ENCODE data around the gene ZNF774. TPM values are rescaled to one million over a fixed set of nuclear protein-coding genes. Genes with fewer than 3 reads are reported as not detected.

ZNF774 gene
- total RNA-seq, 3 donors from 2014 or later (not counting 1 experiment from before 2014, with no cell fraction given), result 0.34 to 0.70 (median 0.47) TPM

GRCh38 chr15:90362936-90363212 lies 10.8 kb downstream of the ZNF774 start:
- WGBS (ENCODE audit: insufficient coverage), result 32% methylated on average over 2 of the region's 2 CpGs
- peaks cover 24 to 36% of the 10 kb centered on the region in 2 donors for H3K4me1 Mint-ChIP-seq
- DNase-seq (no peak), ATAC-seq (peak in 1 of 3 donors; percentile 46)
- Histone ChIP-seq H3K27ac (ENCODE audit: low read length) (no peak overlapping the region), H3K27me3 (ENCODE audit: control insufficient read depth, insufficient read depth, low read length) (no peaks in the 10 kb centered on the region), H3K36me3 (ENCODE audit: control insufficient read depth, insufficient read depth, low read length) (no peaks in the 10 kb centered on the region), H3K4me3 (ENCODE audit: low read length) (no peak overlapping the region), H3K9me3 (ENCODE audit: control insufficient read depth, insufficient read depth, low read length) (no peaks in the 10 kb centered on the region), H3K4me1 (ENCODE audit: control insufficient read depth, insufficient read depth, low read length) (peaks cover 13% of the 10 kb centered on the region)
- TF ChIP-seq, protein P1, sequence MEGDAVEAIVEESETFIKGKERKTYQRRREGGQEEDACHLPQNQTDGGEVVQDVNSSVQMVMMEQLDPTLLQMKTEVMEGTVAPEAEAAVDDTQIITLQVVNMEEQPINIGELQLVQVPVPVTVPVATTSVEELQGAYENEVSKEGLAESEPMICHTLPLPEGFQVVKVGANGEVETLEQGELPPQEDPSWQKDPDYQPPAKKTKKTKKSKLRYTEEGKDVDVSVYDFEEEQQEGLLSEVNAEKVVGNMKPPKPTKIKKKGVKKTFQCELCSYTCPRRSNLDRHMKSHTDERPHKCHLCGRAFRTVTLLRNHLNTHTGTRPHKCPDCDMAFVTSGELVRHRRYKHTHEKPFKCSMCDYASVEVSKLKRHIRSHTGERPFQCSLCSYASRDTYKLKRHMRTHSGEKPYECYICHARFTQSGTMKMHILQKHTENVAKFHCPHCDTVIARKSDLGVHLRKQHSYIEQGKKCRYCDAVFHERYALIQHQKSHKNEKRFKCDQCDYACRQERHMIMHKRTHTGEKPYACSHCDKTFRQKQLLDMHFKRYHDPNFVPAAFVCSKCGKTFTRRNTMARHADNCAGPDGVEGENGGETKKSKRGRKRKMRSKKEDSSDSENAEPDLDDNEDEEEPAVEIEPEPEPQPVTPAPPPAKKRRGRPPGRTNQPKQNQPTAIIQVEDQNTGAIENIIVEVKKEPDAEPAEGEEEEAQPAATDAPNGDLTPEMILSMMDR (IDR thresholded peaks at IDR 0.05), result no peak
- intact Hi-C loops (cut with micrococcal nuclease), result loop anchor here (1.0 to 5.0 kb wide), 6 partner anchors 14 to 119 kb away; no protein-coding TSS in a partner anchor
- peak overlapping the region; percentile 64 to 78 for H3K27ac Mint-ChIP-seq
- no peaks in the 10 kb centered on the region for H3K36me3 Mint-ChIP-seq
- H3K9me3 Mint-ChIP-seq, result no peaks in the 10 kb centered on the region
- H3K4me3 Mint-ChIP-seq, result peak overlapping the region; percentile 9
- no peaks in the 10 kb centered on the region for H3K27me3 Mint-ChIP-seq (ENCODE audit: low read depth in 2 of 2)

GRCh38 chr15:90364251-90364650 lies 12.2 kb downstream of the ZNF774 start:
- Mint-ChIP-seq H3K9me3 (no peaks in the 10 kb centered on the region), H3K4me1 (peaks cover 24 to 36% of the 10 kb centered on the region in 2 donors), H3K27me3 (ENCODE audit: low read depth in 2 of 2) (no peaks in the 10 kb centered on the region), H3K4me3 (no peak overlapping the region), H3K36me3 (no peaks in the 10 kb centered on the region), H3K27ac (peak overlapping the region in 1 of 2 donors; percentile 27)
- Histone ChIP-seq H3K27ac (ENCODE audit: low read length) (no peak overlapping the region), H3K4me3 (ENCODE audit: low read length) (no peak overlapping the region), H3K36me3 (ENCODE audit: control insufficient read depth, insufficient read depth, low read length) (no peaks in the 10 kb centered on the region), H3K9me3 (ENCODE audit: control insufficient read depth, insufficient read depth, low read length) (no peaks in the 10 kb centered on the region), H3K27me3 (ENCODE audit: control insufficient read depth, insufficient read depth, low read length) (no peaks in the 10 kb centered on the region), H3K4me1 (ENCODE audit: control insufficient read depth, insufficient read depth, low read length) (peaks cover 13% of the 10 kb centered on the region)
- no peak for DNase-seq
- ATAC-seq, result no peak
- intact Hi-C loops (cut with micrococcal nuclease), result loop anchor here (5.0 kb wide), 3 partner anchors 38 to 73 kb away; no protein-coding TSS in a partner anchor
- WGBS (ENCODE audit: insufficient coverage), result 90% methylated on average over 2 of the region's 4 CpGs
- TF ChIP-seq, protein P1 (IDR thresholded peaks at IDR 0.05), result no peak

DNA sequence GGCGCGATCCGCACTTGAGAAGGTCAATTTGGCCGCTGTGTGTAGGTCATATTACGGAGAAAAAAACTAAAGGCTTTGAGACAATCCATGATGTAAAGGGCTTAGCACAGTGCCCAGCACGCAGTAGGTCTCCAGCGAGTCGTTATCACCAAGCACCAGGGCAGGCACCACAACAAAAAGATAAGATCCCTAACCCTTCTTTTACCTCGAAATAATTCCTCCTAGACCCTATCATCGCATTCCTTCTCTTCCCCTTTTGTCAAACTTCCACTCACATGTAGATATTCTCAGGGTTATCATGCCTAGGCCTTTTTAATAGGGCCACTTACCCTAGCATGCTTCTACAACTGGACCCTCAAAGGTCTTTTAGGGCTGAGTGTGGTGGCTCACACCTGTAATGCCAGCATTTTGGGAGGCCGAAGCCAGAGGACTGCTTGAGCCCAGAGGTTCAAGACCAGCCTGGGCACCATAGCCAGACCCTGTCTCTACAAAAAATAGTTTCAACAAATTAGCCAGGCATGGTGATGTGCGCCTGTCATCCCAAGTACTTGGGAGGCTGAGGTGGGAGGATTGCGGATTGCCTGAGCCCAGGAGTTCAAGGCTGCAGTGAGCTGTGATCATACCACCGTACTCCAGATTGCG lies 13.5 kb downstream of the ZNF774 start:
- TF ChIP-seq, protein P1 (IDR thresholded peaks at IDR 0.05), result no peak
- WGBS (ENCODE audit: insufficient coverage), result 96% methylated on average over 15 of the region's 15 CpGs
- Histone ChIP-seq H3K27me3 (ENCODE audit: control insufficient read depth, insufficient read depth, low read length) (no peaks in the 10 kb centered on the region), H3K36me3 (ENCODE audit: control insufficient read depth, insufficient read depth, low read length) (no peaks in the 10 kb centered on the region), H3K27ac (ENCODE audit: low read length) (no peak overlapping the region), H3K4me1 (ENCODE audit: control insufficient read depth, insufficient read depth, low read length) (peaks cover 7% of the 10 kb centered on the region), H3K9me3 (ENCODE audit: control insufficient read depth, insufficient read depth, low read length) (no peaks in the 10 kb centered on the region), H3K4me3 (ENCODE audit: low read length) (no peak overlapping the region)
- H3K27ac Mint-ChIP-seq, result no peak overlapping the region
- no peak overlapping the region for H3K4me3 Mint-ChIP-seq
- no peaks in the 10 kb centered on the region for H3K9me3 Mint-ChIP-seq
- intact Hi-C loops (cut with micrococcal nuclease), result no loop called here
- H3K27me3 Mint-ChIP-seq (ENCODE audit: low read depth in 2 of 2), result no peaks in the 10 kb centered on the region
- H3K4me1 Mint-ChIP-seq, result peaks cover 17 to 30% of the 10 kb centered on the region in 2 donors
- DNase-seq (no peak), ATAC-seq (no peak)
- H3K36me3 Mint-ChIP-seq, result no peaks in the 10 kb centered on the region

DNA sequence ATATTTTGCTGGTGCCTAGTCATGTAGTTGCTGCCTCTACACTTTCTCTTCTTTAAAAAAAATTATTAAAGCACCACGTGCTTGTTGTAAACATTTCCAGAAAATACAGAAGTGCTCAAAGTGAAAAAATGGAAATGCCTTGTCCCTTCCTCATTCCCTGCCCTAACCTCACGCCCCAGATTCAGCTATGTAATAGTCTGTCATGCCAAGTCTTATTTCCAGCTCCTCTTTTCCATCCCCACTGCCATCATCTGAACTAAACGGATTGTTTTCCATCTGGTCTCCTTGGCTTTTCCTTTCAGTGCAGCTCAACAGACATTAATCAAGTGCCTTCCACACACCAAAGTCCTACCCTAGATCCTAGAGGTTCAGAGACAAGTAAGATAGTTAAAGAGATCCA lies 15.5 kb downstream of the ZNF774 start:
- intact Hi-C loops (cut with micrococcal nuclease), result no loop called here
- no peak overlapping the region for H3K27ac ChIP-seq (ENCODE audit: low read length)
- TF ChIP-seq, protein P1 (IDR thresholded peaks at IDR 0.05), result no peak
- no peaks in the 10 kb centered on the region for H3K9me3 ChIP-seq (ENCODE audit: control insufficient read depth, insufficient read depth, low read length)
- Mint-ChIP-seq H3K9me3 (no peaks in the 10 kb centered on the region), H3K4me3 (no peak overlapping the region), H3K27ac (peak overlapping the region in 1 of 2 donors; percentile 9), H3K4me1 (peaks cover 6 to 24% of the 10 kb centered on the region in 2 donors), H3K36me3 (no peaks in the 10 kb centered on the region), H3K27me3 (ENCODE audit: low read depth in 2 of 2) (no peaks in the 10 kb centered on the region)
- H3K4me1 ChIP-seq (ENCODE audit: control insufficient read depth, insufficient read depth, low read length), result peaks cover 4% of the 10 kb centered on the region
- DNase-seq (no peak), ATAC-seq (no peak)
- no peaks in the 10 kb centered on the region for H3K27me3 ChIP-seq (ENCODE audit: control insufficient read depth, insufficient read depth, low read length)
- H3K4me3 ChIP-seq (ENCODE audit: low read length), result no peak overlapping the region
- H3K36me3 ChIP-seq (ENCODE audit: control insufficient read depth, insufficient read depth, low read length), result no peaks in the 10 kb centered on the region
- 67% methylated on average over 3 of the region's 3 CpGs for WGBS (ENCODE audit: insufficient coverage)

All from natural killer cell (primary cell).